ENCODE data around the gene ALPL.
"Not testable (repeated sequence)": the region's sequence is repeated elsewhere in the genome, so short reads cannot be mapped to it uniquely, and the experiment has no call there.

ALPL gene

DNA sequence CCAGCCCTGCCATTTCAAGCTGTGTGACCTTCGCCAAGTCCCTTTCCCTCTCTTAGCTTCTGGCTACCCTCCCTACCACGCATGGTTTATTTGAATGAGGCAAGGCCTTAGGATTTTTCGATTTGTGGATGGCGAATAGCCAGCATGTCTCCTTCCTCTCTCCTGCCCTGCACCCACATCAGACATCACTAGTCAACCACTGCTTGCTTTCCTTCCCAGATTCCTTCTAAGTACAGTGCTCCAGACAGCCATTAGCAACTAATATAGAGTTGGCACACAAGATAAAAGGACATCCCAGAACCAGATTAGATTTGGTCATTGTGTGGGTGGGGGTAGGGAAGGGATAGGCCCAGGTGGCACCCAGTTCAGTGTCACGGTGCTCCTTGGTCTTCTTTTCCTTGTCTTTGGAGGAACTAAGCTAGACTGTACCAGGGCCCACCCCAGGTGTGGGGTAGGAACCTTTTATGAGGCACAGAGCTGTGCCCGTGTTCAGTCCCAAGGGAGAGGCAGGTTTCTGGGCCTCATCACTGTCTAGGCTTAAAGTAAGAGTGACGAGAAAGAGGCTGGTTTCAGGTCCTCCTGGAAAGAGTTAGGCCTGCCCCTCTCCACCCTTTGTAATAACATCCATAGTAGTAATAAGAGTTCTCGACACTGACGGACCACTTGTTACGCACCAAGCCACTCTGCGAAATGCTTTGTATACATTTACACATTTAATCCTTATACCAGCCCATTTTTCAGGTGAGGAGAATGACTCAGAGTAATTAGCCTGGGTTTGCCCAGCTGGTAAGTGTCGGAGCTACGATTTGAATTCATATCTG, 8.6 kb downstream of the ALPL start:
- H3K9ac ChIP-seq (ENCODE audit: insufficient read length, low read depth): no peak overlapping the region
- TF ChIP-seq YY1 (IDR thresholded peaks at IDR 0.05; ENCODE audit: insufficient read depth, insufficient read length): no peak
- no peak for TF ChIP-seq SUZ12 (IDR thresholded peaks at IDR 0.05; ENCODE audit: extremely low read depth, insufficient read depth, insufficient read length)
- TF ChIP-seq ZNF274 (IDR thresholded peaks at IDR 0.05; ENCODE audit: low read depth, low read length): no peak
- H3K4me3 ChIP-seq (ENCODE audit: insufficient read length, low read depth): no peak overlapping the region
- H3K4me1 ChIP-seq (ENCODE audit: insufficient read depth, insufficient read length): peaks cover 7% of the 10 kb centered on the region
- peaks cover 18% of the 10 kb centered on the region for H3K36me3 ChIP-seq (ENCODE audit: insufficient read depth, insufficient read length, low read length)
- H3K27me3 ChIP-seq (ENCODE audit: insufficient read depth, insufficient read length): no peaks in the 10 kb centered on the region
- H3K9me3 ChIP-seq (ENCODE audit: insufficient read depth, low read length): no peaks in the 10 kb centered on the region
- no peak for DNase-seq (ENCODE audit: low read depth, low spot score)

DNA sequence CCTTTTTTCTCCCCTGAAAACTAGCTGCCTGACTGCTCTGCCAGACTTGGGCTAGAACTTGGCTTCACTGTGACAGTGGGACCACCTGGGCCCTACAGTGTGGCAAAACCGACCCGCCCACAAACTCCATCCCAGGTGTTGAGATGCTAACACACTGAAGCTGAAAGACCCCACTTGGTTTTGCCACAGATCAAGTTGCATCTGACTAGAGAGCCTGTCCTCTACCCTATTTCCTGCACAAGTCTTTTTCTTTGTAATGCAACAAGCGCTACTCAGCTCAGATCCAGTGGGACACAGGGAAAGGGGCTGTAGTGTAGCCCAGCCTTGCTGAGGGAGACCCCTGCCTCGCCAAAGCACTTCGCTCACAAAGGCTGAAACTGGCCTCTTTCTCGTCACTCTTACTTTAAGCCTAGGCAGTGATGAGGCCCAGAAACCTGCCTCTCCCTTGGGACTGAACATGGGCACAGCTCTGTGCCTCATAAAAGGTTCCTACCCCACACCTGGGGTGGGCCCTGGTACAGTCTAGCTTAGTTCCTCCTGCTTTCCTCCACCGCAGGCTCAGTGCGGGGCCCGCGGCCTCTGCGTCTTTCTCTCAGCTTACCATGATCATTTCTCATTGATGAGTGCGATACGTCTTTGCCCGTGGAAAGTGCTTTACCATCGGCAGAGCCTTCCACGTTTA, 9.7 kb downstream of the ALPL start:
- peaks cover 7% of the 10 kb centered on the region for H3K4me1 ChIP-seq (ENCODE audit: insufficient read depth, insufficient read length)
- H3K9me3 ChIP-seq (ENCODE audit: insufficient read depth, low read length): no peaks in the 10 kb centered on the region
- no peaks in the 10 kb centered on the region for H3K27me3 ChIP-seq (ENCODE audit: insufficient read depth, insufficient read length)
- TF ChIP-seq SUZ12 (IDR thresholded peaks at IDR 0.05; ENCODE audit: extremely low read depth, insufficient read depth, insufficient read length): no peak
- no peak for TF ChIP-seq ZNF274 (IDR thresholded peaks at IDR 0.05; ENCODE audit: low read depth, low read length)
- no peak for TF ChIP-seq YY1 (IDR thresholded peaks at IDR 0.05; ENCODE audit: insufficient read depth, insufficient read length)
- no peak overlapping the region for H3K9ac ChIP-seq (ENCODE audit: insufficient read length, low read depth)
- H3K4me3 ChIP-seq (ENCODE audit: insufficient read length, low read depth): no peak overlapping the region
- peaks cover 13% of the 10 kb centered on the region for H3K36me3 ChIP-seq (ENCODE audit: insufficient read depth, insufficient read length, low read length)
- no peak for DNase-seq (ENCODE audit: low read depth, low spot score)

DNA sequence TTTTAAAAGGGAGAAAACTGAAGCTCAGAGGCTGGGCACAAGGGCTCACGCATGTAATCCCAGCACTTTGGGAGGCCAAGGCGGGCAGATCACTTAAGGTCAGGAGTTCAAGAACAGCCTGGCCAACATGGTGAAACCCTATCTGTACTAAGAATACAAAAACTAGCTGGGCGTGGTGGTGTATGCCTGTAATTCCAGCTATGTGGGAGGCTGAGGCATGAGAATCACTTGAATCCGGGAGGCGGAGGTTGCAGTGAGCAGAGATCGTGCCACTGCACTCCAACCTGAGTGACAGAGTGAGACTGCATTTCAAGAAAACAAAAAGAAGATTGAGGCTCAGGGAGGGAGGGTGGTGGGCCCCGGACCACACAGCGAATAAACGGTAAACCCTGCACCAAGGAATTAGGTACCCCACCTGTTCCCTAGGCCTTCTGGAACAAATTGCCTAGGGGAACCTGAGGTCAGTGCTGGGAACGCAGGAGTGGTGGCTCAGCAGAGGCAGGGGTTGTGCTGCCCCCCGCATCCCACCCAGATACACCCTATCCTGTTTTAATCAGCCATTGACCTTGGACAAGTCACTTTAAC, 10.4 kb downstream of the ALPL start:
- not testable (repeated sequence) for H3K4me1 ChIP-seq (ENCODE audit: insufficient read depth, insufficient read length); H3K9me3 ChIP-seq (ENCODE audit: insufficient read depth, low read length); H3K9ac ChIP-seq (ENCODE audit: insufficient read length, low read depth); H3K27me3 ChIP-seq (ENCODE audit: insufficient read depth, insufficient read length); H3K4me3 ChIP-seq (ENCODE audit: insufficient read length, low read depth); H3K36me3 ChIP-seq (ENCODE audit: insufficient read depth, insufficient read length, low read length); DNase-seq (ENCODE audit: low read depth, low spot score)

DNA sequence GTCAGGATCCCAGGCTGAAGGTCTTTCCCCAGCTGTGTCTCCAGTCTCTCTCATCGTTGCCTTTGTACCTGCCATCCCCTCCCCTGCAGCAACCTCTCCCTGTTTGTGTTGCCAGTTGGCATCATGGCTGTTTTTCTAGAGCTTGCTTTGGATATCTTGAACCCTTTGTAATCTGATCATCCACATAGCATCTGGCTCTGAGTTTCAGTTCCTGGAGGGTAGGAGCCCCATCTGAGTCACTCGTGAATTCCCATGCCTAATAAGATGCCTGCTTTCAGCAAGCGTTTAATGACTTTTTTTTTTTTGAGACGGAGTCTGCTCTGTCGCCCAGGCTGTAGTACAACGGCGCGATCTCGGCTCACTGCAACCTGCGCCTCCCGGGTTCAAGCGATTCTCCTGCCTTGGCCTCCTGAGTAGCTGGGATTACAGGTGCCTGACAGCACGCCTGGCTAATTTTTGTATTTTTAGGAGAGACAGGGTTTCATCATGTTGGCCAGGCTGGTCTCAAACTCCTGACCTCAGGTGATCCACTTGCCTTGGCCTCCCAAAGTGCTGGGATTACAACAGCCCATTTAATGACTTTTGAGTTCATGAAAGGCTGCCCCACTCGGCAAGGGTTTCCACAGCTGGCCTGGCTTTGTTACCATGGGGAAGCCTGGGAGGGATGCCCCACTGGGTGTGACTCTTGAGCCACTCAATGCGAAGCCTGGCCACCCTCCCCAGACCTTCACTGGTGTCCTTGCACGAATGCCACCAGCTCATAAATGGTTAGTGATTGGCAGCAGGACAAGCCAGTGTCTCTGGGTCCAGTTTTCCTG, 11.9 kb downstream of the ALPL start:
- Histone ChIP-seq H3K4me1 (ENCODE audit: insufficient read depth, insufficient read length) (peaks cover 10% of the 10 kb centered on the region), H3K27me3 (ENCODE audit: insufficient read depth, insufficient read length) (no peaks in the 10 kb centered on the region), H3K4me3 (ENCODE audit: insufficient read length, low read depth) (no peak overlapping the region), H3K9me3 (ENCODE audit: insufficient read depth, low read length) (no peaks in the 10 kb centered on the region), H3K9ac (ENCODE audit: insufficient read length, low read depth) (no peak overlapping the region), H3K36me3 (ENCODE audit: insufficient read depth, insufficient read length, low read length) (peaks cover 1% of the 10 kb centered on the region)
- TF ChIP-seq ZNF274 (IDR thresholded peaks at IDR 0.05; ENCODE audit: low read depth, low read length) (no peak), SUZ12 (IDR thresholded peaks at IDR 0.05; ENCODE audit: extremely low read depth, insufficient read depth, insufficient read length) (no peak), YY1 (IDR thresholded peaks at IDR 0.05; ENCODE audit: insufficient read depth, insufficient read length) (no peak)
- no peak for DNase-seq (ENCODE audit: low read depth, low spot score)

DNA sequence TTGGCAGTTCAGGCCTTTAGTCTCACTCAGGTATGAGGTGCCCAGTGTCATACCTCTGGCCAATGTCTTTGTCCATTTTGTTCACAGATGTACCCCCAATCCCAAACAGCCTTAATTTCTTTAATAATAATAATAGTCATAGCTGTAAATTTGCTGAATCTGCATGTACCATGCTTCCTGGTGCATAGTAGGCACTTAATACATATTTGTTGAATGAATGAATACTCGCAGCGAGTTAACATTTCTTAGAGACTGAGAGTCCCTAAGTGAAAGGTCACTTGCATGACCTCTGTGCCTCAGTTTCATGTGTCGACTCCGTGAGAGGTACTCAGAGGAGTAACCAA, 12.5 kb downstream of the ALPL start:
- Histone ChIP-seq H3K9me3 (ENCODE audit: insufficient read depth, low read length) (no peaks in the 10 kb centered on the region), H3K27me3 (ENCODE audit: insufficient read depth, insufficient read length) (no peaks in the 10 kb centered on the region), H3K9ac (ENCODE audit: insufficient read length, low read depth) (no peak overlapping the region), H3K4me3 (ENCODE audit: insufficient read length, low read depth) (no peak overlapping the region), H3K4me1 (ENCODE audit: insufficient read depth, insufficient read length) (peaks cover 10% of the 10 kb centered on the region), H3K36me3 (ENCODE audit: insufficient read depth, insufficient read length, low read length) (no peaks in the 10 kb centered on the region)
- TF ChIP-seq SUZ12 (IDR thresholded peaks at IDR 0.05; ENCODE audit: extremely low read depth, insufficient read depth, insufficient read length) (no peak), YY1 (IDR thresholded peaks at IDR 0.05; ENCODE audit: insufficient read depth, insufficient read length) (no peak), ZNF274 (IDR thresholded peaks at IDR 0.05; ENCODE audit: low read depth, low read length) (no peak)
- DNase-seq (ENCODE audit: low read depth, low spot score): no peak

DNA sequence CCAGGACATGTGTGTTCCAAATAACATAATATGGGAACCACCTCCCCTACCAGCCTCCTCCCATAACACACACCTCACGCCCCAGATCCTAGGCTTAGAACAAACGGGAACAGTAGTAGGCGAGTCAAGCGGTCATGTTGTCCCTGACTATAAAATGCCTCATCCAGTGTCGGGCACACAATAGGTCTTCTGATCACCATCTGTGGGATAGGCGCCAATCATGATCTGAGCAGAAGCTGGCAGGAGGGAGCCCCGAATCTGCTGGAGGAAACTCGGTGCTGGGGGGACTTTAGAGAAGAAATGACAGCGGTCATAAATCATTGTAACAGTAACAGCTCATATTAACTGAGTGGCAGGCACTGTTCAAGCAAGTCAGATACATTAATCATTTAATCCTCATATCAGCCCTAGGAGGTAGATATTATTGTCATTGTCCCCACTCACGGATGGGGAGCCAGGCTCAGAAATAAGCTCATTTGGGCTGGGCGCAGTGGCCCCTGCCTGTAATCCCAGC, 13.4 kb downstream of the ALPL start:
- Histone ChIP-seq H3K9ac (ENCODE audit: insufficient read length, low read depth) (no peak overlapping the region), H3K27me3 (ENCODE audit: insufficient read depth, insufficient read length) (no peaks in the 10 kb centered on the region), H3K4me3 (ENCODE audit: insufficient read length, low read depth) (no peak overlapping the region), H3K9me3 (ENCODE audit: insufficient read depth, low read length) (no peaks in the 10 kb centered on the region), H3K4me1 (ENCODE audit: insufficient read depth, insufficient read length) (peaks cover 10% of the 10 kb centered on the region), H3K36me3 (ENCODE audit: insufficient read depth, insufficient read length, low read length) (no peaks in the 10 kb centered on the region)
- DNase-seq (ENCODE audit: low read depth, low spot score): no peak
- TF ChIP-seq YY1 (IDR thresholded peaks at IDR 0.05; ENCODE audit: insufficient read depth, insufficient read length) (no peak), ZNF274 (IDR thresholded peaks at IDR 0.05; ENCODE audit: low read depth, low read length) (no peak), SUZ12 (IDR thresholded peaks at IDR 0.05; ENCODE audit: extremely low read depth, insufficient read depth, insufficient read length) (no peak)
